ENCODE measurements around the gene VSTM2L. TPM values are rescaled to one million over a fixed set of nuclear protein-coding genes. Genes with fewer than 3 reads are reported as not detected.

Gene VSTM2L
- total RNA-seq, 3 donors from 2014 or later (not counting 1 experiment from before 2014, with no cell fraction given): 0.18 TPM; not detected in 2

DNA sequence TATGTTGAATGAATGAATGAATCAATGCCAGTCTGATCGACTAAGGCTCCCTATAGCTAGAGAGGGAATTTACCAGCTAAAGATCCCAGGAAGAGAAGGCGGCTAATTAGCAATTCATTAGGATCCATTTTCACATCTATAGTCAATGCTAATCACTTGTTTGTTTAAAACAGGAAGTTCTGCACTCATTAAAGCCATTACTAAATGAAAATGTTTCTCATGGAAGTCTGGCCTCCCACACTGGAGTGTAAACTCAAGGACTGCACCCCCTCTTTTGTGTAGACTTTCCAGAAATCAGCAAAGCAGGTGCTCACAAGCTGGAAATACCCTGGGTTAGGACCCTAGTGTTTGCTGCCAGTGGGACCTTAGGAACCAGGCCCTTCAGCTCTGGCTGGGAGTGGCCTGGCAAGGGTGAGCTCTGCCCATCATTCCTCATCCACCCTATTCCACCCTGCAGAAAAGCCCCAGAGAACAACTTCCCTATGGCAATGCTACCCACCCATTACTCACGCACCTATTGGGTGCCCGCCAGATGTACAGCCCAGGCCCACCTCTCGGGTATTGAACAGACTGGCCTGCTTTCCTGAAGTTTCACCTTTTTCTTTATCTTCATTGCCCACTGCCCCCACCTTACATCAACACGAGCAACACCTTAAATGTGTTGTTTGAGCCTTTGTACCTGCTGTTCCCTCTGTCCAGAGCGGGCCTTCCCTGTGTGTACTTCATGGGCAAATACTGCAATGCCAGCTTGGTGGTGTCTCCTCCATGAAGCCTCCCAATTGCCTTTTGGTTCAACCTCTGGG is 69.5 kb downstream of the VSTM2L start:
- no peaks in the 10 kb centered on the region for H3K9me3 Mint-ChIP-seq
- peaks cover 5% of the 10 kb centered on the region for H3K9me3 ChIP-seq (ENCODE audit: control insufficient read depth, insufficient read depth, low read length)
- H3K4me3 Mint-ChIP-seq: no peak overlapping the region
- H3K4me1 Mint-ChIP-seq: peaks cover 0 to 15% of the 10 kb centered on the region in 2 donors
- no peak for ATAC-seq
- intact Hi-C loops (cut with micrococcal nuclease): no loop called here
- DNase-seq: no peak
- WGBS (ENCODE audit: insufficient coverage): 91% methylated on average over 7 of the region's 7 CpGs
- H3K27me3 Mint-ChIP-seq (ENCODE audit: low read depth in 2 of 2): peaks cover 0 to 14% of the 10 kb centered on the region in 2 donors
- no peaks in the 10 kb centered on the region for H3K27me3 ChIP-seq (ENCODE audit: control insufficient read depth, insufficient read depth, low read length)
- H3K36me3 ChIP-seq (ENCODE audit: control insufficient read depth, insufficient read depth, low read length): no peaks in the 10 kb centered on the region
- peak overlapping the region in 1 of 2 donors; percentile 15 for H3K27ac Mint-ChIP-seq
- H3K27ac ChIP-seq (ENCODE audit: low read length): no peak overlapping the region
- H3K36me3 Mint-ChIP-seq: peaks cover 11% of the 10 kb centered on the region
- no peak overlapping the region for H3K4me3 ChIP-seq (ENCODE audit: low read length)
- H3K4me1 ChIP-seq (ENCODE audit: control insufficient read depth, insufficient read depth, low read length): peaks cover 4% of the 10 kb centered on the region
- TF ChIP-seq, protein P1, sequence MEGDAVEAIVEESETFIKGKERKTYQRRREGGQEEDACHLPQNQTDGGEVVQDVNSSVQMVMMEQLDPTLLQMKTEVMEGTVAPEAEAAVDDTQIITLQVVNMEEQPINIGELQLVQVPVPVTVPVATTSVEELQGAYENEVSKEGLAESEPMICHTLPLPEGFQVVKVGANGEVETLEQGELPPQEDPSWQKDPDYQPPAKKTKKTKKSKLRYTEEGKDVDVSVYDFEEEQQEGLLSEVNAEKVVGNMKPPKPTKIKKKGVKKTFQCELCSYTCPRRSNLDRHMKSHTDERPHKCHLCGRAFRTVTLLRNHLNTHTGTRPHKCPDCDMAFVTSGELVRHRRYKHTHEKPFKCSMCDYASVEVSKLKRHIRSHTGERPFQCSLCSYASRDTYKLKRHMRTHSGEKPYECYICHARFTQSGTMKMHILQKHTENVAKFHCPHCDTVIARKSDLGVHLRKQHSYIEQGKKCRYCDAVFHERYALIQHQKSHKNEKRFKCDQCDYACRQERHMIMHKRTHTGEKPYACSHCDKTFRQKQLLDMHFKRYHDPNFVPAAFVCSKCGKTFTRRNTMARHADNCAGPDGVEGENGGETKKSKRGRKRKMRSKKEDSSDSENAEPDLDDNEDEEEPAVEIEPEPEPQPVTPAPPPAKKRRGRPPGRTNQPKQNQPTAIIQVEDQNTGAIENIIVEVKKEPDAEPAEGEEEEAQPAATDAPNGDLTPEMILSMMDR (IDR thresholded peaks at IDR 0.05): no peak

DNA sequence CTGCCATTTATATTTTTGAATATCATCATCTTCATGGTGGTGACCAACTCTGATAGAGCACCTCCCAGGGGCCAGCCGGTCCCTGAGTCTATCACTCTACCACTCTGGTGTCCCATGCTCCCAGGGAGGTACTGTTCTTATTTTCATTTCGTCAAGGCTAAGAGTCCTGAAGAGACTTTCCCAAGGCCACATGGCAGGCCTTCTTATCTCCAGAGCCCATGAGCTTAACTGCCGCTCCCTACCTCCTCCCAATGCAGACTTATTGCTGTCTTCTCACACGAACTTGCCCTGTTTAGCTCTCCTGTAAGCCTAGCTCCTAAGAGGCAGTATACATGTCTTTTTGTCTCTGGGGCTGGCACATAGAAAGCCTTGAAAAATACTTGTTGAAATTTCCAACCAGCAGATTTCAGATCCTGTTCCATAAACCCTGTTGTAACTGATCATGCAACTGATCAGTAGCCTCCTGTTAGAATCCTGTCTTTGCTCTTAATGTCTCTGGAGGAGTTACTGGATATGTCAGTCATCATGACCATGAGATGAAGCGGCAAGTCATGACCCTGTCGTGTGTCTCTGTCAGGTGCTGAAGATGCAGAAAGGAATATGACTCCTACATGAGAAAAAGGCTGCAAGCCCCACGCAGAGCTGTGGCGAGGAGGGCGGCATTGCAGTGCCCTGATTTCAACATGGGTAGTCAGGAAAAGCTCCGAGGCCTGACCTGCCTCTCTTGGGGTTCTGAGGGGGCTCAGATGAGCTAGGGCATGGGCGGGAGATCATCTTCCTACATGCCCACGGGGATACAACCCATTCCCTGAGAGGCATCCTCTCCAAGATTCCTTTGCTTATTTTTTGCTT is 70.4 kb downstream of the VSTM2L start:
- H3K27me3 ChIP-seq (ENCODE audit: control insufficient read depth, insufficient read depth, low read length): no peaks in the 10 kb centered on the region

DNA sequence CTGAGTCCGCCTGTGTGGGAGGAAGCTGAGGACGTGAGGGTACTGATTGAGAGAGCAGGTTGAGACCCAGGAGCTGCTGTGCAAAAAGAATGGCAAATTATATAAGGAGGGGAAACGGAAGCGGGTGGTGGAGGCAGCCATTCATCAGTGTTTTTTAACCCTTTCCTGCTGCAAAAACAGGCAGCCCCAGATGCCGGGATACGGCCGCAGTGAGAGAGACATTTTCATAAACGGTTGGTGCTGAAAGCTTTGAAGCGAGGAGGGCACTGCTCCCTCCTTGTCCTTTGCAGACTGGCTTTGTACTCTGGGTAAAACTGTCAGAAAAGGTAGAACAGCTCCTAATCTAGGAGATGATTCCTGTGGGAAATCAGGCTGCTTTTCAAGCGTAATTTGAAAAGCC is 74.0 kb downstream of the VSTM2L start:
- Mint-ChIP-seq H3K4me3 (no peak overlapping the region), H3K27me3 (ENCODE audit: low read depth in 2 of 2) (no peaks in the 10 kb centered on the region), H3K27ac (peak overlapping the region in 1 of 2 donors; percentile 52), H3K36me3 (peaks cover 6% of the 10 kb centered on the region), H3K9me3 (no peaks in the 10 kb centered on the region), H3K4me1 (peaks cover 0 to 19% of the 10 kb centered on the region in 2 donors)
- no peak for DNase-seq
- H3K27me3 ChIP-seq (ENCODE audit: control insufficient read depth, insufficient read depth, low read length): no peaks in the 10 kb centered on the region
- TF ChIP-seq, protein P1 (IDR thresholded peaks at IDR 0.05): no peak
- H3K4me1 ChIP-seq (ENCODE audit: control insufficient read depth, insufficient read depth, low read length): peaks cover 4% of the 10 kb centered on the region
- no peaks in the 10 kb centered on the region for H3K9me3 ChIP-seq (ENCODE audit: control insufficient read depth, insufficient read depth, low read length)
- H3K36me3 ChIP-seq (ENCODE audit: control insufficient read depth, insufficient read depth, low read length): peaks cover 5% of the 10 kb centered on the region
- H3K27ac ChIP-seq (ENCODE audit: low read length): no peak overlapping the region
- intact Hi-C loops (cut with micrococcal nuclease): no loop called here
- ATAC-seq: no peak
- H3K4me3 ChIP-seq (ENCODE audit: low read length): no peak overlapping the region
- WGBS (ENCODE audit: insufficient coverage): 23% methylated on average over 9 of the region's 10 CpGs

More for the DNA sequence above, 70.4 kb downstream of the VSTM2L start:
- TF ChIP-seq, protein P1 (IDR thresholded peaks at IDR 0.05): no peak
- 96% methylated on average over 10 of the region's 12 CpGs for WGBS (ENCODE audit: insufficient coverage)
- Mint-ChIP-seq H3K9me3 (no peaks in the 10 kb centered on the region), H3K36me3 (peaks cover 3% of the 10 kb centered on the region), H3K27ac (no peak overlapping the region), H3K27me3 (ENCODE audit: low read depth in 2 of 2) (peaks cover 0 to 6% of the 10 kb centered on the region in 2 donors), H3K4me3 (no peak overlapping the region), H3K4me1 (peaks cover 0 to 21% of the 10 kb centered on the region in 2 donors)
- Histone ChIP-seq H3K4me3 (ENCODE audit: low read length) (no peak overlapping the region), H3K36me3 (ENCODE audit: control insufficient read depth, insufficient read depth, low read length) (no peaks in the 10 kb centered on the region), H3K4me1 (ENCODE audit: control insufficient read depth, insufficient read depth, low read length) (peaks cover 4% of the 10 kb centered on the region), H3K27ac (ENCODE audit: low read length) (no peak overlapping the region), H3K9me3 (ENCODE audit: control insufficient read depth, insufficient read depth, low read length) (peaks cover 5% of the 10 kb centered on the region)
- no peak for ATAC-seq
- DNase-seq: no peak
- intact Hi-C loops (cut with micrococcal nuclease): no loop called here
